Measurements from ENCODE around the gene STX1B. TPM values are rescaled to one million over a fixed set of nuclear protein-coding genes. Genes with fewer than 3 reads are reported as not detected.

Gene STX1B
- total RNA-seq, 1 donor from 2014 or later = 0.89 TPM

DNA sequence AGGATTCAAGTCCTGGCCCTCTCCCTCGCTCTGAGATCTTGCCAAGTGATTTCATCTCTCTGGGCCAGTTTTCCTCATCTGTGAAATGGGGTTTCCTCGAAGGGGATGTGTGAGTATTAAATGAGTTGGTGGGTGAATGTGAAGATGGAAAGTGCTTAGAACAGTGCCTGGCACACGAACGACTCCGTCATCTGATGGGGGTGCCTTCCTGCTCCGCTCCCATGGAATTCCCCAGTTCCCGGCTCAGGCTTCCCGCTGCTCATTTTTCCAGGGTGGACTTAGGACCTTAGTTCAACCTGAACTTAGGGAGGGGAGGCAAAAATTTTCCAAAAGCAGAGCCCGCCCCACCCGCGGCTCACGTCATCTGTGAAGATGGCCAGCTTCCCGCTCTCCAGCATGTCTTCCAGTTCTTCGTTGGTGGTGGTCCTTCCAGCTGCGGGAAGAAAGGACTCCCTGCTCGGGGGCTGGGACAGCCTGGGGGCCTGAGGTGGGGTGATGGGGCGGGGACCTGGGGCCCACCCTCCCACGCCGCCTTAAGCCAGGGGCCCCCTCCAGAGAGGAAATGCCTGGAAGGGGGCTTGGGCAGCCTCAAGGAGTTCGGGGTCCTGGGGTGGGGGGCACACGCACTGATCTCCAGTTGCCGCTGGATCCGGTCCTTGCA is 14.0 kb downstream of the STX1B start:
- DNase-seq = no peak

DNA sequence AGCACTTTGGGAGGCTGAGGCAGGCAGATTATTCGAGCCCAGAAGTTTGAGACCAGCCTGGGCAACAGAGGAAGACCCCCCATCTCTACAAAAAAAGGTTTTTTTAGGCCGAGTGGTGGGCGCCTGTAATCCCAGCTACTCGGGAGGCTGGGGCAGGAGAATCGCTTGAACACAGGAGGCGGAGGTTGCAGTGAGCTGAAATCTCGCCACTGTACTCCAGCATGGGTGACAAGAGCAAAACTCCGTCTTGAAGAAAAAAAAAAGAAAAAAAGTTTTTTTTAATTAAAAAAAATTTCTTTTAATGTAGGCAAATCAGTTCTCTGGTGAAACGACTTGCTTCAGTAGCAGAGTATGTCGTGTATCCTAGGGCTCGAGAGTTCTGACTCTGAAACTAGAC is 14.5 kb downstream of the STX1B start:
- no peak for DNase-seq

DNA sequence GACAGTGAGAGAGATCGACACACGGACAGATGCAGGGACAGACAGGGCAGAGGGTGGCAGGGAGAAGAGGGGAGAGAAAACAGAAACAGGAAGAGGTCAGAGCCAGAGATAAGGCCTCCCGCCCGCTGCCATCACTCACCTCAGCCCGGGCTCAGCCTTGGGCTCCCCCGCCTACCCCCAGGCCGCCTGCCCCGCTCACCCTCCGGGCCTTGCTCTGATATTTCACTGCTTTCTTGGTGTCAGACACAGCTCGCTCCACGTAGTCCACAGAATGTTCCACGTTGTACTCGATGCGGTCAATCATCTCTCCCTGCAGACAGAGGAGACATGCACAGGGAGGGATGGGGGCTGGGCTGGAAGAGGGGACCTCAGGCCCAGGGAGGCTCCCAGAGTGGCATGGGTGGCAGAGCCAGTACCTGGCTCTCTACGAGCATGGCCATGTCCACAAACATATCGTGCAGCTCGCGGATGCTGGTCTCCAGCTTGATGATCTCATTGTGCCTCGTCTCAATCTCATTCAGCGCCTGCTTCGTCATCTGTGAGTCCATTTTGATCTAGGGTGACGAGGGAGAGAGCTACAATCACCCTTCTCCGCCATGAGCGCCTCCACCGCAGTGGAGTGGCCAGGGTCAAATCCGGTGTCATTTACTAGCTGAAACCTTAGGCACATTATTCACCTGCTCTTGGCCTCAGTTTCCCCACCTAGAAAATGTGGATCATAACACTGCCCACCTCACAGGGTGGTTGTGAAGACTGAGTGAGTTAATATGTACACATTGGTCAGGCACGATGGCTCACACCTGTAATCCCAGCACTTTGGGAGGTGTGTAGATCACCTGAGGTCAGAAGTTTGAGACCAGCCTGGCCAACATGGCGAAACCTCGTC is 17.3 kb downstream of the STX1B start:
- no peak for DNase-seq

DNA sequence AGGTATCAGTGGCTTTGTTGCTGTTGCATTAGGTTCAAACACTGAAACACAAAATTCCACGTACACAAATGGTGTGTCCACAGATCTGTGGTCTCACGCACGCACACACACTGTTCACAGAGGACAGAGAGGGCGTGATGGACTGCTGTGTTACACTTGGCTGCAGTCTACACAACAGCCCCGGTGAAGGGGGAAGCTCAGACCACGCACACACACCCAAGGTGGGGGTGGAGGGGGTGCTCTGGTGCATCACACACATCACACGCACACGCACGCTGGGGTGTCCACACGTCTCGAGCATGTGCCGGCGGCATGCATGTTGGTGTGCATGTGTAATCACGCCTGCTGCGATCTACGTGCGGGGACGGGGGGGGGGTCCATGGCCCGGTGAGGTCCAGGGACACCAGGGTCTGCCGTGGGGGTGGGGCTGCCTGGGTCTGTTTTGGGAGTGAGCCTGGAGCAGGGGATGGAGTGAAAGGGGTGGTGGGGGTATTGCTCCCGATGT is 18.1 kb downstream of the STX1B start:
- DNase-seq = no peak

DNA sequence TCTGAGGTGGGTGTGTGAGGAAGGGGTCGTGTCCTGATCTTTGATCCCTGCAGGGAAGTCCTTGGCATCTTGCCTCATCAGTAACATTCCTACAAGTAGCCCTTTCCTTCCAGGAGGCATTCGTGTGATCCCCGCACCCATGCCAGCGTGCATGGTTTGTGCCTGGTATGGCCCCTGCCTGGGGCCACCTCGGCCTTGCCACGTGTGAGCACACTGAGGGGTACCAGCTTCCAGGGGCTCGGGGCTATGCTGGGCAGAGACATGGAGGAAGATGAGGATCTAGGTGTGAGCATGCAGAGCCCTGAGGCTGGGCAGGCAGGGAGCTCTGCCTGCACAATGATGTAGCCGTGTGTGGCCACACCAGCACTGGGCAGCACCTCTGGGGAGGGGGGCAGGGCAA is 19.4 kb downstream of the STX1B start:
- no peak for DNase-seq

DNA sequence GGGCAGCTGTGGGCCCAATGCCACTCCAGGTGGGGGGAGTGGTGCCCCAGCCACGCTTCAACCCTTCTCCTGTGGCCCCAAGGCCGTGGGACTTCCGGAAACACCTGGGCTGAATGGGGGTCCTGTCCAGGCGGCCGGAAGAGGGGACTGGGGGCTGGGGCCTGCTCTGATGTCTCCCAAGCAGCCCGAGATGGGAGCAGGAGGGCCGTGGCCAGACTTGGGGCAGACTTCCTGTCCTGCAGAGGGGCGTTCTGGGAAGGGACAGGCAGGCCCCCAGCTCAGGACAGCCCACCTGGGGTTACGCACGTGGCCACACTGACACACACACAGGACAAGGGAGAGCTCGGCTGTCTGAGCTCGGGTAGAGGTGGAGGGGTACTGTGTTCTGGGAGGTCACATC is 20.3 kb downstream of the STX1B start:
- DNase-seq = no peak

DNA sequence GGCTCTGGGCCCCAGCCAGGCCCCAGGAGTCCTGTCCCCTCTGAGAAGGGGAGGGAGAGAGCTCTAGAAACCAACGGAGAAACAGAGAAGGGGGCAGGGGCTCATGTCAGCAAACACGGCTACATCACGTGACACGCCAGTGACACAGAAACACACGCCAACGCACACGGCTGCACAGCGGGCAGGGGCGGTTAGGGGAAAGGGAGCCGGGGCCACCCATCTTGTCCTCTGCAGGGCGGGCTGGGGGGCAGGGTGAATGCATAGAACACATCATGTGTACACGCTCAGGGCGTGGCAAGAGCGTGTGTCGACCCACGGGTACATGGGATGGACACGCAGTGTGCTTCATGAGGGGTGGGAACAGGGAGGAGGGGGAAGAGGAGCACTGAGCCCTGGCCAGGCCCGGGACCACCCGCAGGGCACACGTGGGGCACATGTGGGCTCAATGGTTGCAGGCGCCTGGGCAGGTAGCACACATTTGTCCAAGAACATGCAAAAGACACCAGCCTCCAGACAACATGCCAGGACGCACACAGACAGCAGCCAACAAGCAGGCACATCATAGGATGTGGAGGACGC is 20.9 kb downstream of the STX1B start:
- no peak for DNase-seq

DNA sequence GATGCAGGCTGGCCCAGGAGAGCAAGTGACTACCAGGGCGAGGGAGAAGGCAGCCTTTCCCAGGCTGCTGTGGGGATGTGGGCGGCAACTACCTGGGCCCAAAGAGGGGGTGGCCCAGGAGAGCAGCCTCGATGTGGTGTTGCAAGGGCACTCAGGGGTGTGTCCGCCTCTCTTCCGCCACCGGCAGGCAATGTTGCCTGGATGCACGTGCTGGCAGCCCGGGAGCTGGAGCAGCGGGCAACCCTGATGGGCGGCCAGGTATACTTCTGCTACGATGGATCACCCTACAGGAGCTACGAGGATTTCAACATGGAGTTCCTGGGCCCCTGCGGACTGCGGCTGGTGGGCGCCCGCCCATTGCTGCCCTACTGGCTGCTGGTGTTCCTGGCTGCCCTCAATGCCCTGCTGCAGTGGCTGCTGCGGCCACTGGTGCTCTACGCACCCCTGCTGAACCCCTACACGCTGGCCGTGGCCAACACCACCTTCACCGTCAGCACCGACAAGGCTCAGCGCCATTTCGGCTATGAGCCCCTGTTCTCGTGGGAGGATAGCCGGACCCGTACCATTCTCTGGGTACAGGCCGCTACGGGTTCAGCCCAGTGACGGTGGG is 22.8 kb downstream of the STX1B start:
- DNase-seq = no peak

DNA sequence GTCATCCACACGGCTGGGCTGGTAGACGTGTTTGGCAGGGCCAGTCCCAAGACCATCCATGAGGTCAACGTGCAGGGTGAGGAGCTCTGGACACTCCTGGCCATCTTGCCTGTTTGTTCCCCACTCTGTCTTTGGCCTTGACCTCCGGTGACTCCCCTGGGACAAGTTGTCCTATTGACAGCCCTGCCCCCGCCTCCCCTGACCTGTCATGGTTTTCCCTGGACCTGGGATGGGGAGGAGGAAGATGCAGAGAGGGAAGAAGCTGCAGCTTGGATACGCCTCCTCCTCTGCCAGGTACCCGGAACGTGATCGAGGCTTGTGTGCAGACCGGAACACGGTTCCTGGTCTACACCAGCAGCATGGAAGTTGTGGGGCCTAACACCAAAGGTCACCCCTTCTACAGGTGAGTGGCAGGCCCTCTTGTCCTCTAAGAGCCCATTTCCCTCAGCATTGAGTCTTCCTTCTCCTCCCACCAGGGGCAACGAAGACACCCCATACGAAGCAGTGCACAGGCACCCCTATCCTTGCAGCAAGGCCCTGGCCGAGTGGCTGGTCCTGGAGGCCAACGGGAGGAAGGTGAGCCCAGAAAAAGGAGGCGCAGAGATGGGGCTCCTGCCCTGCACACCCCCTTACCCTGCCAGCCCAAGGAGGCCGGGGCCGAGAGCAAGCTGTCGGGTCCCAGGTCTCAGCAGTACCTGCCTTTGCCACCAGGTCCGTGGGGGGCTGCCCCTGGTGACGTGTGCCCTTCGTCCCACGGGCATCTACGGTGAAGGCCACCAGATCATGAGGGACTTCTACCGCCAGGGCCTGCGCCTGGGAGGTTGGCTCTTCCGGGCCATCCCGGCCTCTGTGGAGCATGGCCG is 24.1 kb downstream of the STX1B start:
- DNase-seq = no peak

DNA sequence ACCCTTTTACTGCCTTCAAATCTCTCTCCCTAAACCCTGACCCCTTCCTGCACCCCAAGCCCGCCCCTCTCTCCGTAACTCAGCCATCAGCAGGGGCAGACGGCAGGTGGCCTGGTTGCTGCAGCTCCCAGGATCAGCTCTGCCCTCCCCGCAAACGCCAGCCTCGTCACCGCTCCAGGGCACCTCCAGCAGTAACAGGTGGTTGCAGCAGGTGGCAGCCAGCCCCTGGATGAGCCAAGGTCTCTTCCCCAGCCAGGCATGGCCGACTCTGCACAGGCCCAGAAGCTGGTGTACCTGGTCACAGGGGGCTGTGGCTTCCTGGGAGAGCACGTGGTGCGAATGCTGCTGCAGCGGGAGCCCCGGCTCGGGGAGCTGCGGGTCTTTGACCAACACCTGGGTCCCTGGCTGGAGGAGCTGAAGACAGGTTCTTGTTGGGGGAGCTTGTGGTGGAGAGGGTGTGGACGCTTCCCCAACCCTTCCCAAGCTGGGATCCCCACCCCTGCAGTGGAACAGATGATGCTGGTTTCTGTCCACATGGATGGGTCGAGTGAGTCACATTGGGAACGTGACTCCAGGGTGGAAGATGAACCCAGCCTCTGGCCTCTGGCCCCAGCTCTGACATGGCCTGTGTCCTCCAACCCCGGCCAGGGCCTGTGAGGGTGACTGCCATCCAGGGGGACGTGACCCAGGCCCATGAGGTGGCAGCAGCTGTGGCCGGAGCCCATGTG is 24.9 kb downstream of the STX1B start:
- no peak for DNase-seq

DNA sequence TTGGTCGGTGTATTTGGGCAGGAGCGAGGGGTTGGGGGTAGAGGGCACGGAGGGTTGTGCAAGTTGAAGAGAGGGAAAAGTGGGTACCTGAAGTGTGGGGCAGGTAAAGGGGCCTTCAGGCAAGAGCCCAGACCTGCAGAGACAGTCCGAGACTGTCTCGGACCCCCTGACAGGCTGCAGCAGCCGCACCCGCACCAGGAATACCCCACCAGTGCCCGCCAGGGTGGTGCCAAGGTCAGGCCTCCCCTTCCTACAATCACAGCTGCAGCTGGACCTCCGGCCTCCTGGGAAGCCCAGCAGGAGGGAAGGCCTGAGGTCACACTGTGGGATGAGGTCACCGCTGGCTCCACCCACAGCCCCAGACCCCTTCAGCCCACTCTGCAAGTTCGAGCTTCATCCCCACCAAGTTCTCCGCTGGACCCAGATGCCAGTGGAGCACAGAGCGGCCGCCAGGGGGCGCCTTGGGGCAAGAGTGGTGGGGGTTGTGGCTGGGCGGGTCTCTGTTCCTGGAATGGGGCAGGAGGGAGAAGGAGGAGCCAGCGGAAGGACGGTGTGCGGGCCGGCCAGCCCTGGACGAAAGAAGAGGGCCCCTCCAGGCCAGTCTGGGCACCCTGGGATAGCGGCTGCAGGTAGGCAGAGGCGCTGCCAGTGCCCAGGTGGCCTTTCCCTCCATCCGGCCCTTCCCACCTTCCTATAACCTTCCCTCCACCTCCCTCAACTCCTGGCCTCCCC is 25.6 kb downstream of the STX1B start, which contains the start of gene HSD3B7:
Gene HSD3B7 (plus strand): TSS at position 539 of the 732 bp plus-strand sequence. CDS start 452 bp downstream, outside the sequence.
- DNase-seq = peak; percentile 59

DNA sequence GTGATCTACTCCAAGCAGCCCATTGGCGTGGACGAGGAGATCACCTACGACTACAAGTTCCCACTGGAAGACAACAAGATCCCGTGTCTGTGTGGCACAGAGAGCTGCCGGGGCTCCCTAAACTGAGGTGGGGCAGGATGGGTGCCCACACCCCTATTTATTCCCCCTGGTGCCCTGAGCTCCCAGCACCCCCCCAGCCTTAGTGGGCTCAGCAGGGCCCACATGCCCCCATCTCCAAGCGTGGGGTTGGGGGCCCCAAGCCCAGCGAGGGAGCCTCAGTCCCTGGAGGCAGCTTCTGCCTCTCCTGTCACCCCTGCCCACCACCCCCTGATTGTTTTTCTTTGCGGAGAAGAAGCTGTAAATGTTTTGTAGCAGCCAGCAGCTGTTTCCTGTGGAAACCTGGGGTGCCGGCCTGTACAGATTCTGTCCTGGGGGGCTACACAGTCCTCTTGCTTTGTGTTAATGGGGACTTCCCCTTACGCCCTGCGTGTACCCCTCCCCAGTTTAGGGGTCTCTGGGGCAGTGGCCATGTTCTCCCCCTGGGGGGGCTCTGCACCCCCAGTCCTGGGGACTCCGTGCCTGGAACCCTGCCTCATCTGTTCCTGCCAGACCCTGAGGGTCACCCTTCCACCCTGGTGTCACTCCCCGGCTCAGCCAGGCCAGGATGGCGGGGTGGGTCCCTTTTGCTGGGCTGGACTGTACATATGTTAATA is 26.4 kb downstream of the STX1B start:
- no peak for DNase-seq

DNA sequence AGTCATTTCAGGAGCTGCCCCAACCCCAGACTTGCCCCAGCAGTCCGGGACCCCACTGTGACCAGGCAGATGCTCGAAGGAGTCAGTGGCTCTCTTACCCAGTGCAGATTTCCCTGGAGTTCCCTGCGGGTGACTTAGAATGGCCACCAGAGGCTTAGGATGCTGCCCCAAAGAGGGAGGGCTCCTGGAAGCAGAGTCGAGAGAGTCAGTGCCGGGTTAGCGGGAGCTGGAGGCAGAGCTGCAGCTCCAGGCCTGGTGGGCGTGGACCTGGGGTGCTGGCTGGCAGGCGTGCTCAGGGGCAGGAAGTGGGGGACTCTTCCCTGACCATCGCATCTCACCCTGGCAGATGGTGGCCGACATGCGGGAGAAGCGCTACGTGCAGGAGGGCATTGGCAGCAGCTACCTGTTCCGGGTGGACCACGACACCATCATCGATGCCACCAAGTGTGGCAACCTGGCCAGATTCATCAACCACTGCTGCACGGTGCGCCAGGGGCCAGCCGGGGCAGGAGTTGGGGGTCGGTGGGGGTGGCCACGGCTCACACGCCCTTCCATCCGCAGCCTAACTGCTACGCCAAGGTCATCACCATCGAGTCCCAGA is 27.0 kb downstream of the STX1B start:
- DNase-seq = no peak

DNA sequence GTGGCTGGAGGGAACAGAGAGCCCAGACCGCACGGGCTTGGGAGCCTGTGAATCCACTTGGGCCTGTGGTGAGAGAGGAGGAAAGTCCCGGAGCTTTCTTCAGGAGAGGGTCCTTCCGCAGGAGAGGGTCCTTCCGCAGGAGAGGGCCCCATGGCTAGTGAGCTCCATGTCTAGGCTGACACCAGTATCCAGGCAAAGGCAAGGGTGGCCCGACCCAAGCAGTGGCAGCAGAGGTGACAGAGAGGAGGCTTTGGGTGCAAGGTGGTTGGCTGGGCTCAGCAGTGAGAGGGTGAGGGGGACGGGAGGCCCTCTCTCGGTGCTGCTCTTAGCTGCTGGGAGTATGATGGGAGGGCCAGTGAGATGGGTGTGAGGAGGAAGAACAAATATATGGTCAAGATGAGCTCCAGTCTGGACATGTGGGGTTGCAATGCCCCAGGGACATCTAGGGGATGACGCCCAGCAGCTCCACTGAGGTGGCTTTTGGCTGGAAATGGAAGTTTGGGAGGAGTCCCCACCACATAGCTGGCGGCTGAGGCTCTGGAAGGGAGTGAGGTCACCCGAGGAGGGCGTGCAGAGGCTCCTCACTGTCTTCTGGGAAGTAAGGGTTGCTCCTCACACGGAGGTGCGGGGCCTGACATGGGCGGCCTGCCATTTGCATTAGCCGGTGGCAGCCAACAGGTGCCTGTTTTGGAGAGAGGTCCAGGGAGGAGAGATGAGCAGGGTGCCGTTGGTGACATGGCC is 27.7 kb downstream of the STX1B start:
- DNase-seq = no peak

DNA sequence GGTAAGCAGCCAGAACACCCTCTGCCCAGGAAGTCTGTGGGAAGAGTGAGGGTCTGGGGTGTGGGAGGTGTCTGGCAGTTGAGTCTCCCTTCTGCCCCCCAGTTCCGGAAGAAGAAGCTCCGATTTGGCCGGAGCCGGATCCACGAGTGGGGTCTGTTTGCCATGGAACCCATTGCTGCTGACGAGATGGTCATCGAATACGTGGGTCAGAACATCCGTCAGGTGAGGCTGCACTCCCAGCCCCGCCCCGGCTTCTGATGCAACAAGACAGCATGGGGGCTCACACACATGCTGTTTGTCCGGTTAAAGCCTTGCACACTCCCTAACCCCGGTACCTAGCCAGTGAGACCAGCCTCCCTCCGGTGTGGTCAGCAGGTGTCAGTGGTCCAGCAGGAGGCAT is 29.5 kb downstream of the STX1B start:
- no peak for DNase-seq

DNA sequence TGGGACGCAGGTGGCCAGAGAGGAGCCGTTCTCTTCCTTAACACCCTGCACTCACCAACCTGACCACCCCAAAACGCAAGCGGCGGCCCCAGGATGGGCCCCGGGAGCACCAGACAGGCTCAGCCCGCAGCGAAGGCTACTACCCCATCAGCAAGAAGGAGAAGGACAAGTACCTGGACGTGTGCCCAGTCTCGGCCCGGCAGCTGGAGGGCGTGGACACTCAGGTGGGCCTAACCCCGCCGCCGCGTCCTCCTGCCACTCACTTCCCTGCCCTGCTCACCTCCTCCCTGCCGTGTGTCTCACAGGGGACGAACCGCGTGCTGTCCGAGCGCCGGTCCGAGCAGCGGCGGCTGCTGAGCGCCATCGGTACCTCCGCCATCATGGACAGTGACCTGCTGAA is 30.0 kb downstream of the STX1B start:
- no peak for DNase-seq

DNA sequence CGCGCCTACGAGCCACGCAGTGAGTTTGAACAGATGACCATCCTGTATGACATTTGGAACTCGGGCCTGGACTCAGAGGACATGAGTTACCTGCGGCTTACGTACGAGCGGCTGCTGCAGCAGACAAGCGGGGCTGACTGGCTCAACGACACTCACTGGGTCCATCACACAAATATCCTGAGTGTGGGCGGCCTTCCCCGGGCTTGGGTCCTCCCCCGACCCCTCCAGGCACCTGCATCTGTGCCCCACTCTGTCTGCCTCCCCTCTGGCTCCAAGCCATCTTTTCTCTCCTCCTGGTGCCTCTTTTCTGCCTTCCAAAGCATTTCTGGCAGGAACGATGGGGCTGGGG is 30.4 kb downstream of the STX1B start:
- no peak for DNase-seq
